ENCODE results near the gene NEDD8. TPM values are rescaled to one million over a fixed set of nuclear protein-coding genes. Genes with fewer than 3 reads are reported as not detected.

The NEDD8 gene
- total RNA-seq, 2 donors from 2014 or later, result 127 to 148 TPM

Other genes starting within 250 kb of the NEDD8 start
- 10 to 100 TPM; 24.7 to 27.2 TPM for gene DHRS4L2, start 243.4 kb downstream of the NEDD8 start, total RNA-seq
- gene CARMIL3, start 180.4 kb downstream of the NEDD8 start, total RNA-seq, result 1 to 10 TPM; 1.9 to 2.1 TPM
- gene CPNE6, start 160.8 kb downstream of the NEDD8 start, total RNA-seq, result under 1 TPM; 0.12 to 0.14 TPM
- 100 to 1,000 TPM; 161 to 180 TPM for gene PCK2, start 138.1 kb downstream of the NEDD8 start, total RNA-seq
- 100 to 1,000 TPM; 109 to 124 TPM for gene DCAF11, start 117.6 kb downstream of the NEDD8 start, total RNA-seq
- 1 to 10 TPM; 5.2 TPM for gene NRL, start 117.4 kb downstream of the NEDD8 start, total RNA-seq
- gene FITM1, start 101.7 kb downstream of the NEDD8 start, total RNA-seq, result 1 to 10 TPM in 1 of 2 donors, under 1 TPM in 1; 0.46 to 2.2 TPM
- gene PSME1, start 96.2 kb downstream of the NEDD8 start, total RNA-seq, result 100 to 1,000 TPM; 342 to 378 TPM
- gene EMC9, start 90.8 kb downstream of the NEDD8 start, total RNA-seq, result 10 to 100 TPM; 38.0 to 56.5 TPM
- 100 to 1,000 TPM; 369 to 376 TPM for gene PSME2, start 85.8 kb downstream of the NEDD8 start, total RNA-seq
- 10 to 100 TPM; 88.7 to 90.6 TPM for gene RNF31, start 84.9 kb downstream of the NEDD8 start, total RNA-seq
- 100 to 1,000 TPM; 245 to 263 TPM for gene IRF9, start 71.1 kb downstream of the NEDD8 start, total RNA-seq
- gene REC8, start 60.3 kb downstream of the NEDD8 start, total RNA-seq, result 10 to 100 TPM; 48.0 to 57.9 TPM
- gene IPO4, start 43.6 kb downstream of the NEDD8 start, total RNA-seq, result 10 to 100 TPM; 30.9 to 38.0 TPM
- 10 to 100 TPM; 27.4 to 32.5 TPM for gene TM9SF1, start 36.9 kb downstream of the NEDD8 start, total RNA-seq
- gene TSSK4, start 26.7 kb downstream of the NEDD8 start, total RNA-seq, result under 1 TPM in 1 of 2 donors, not detected in 1; 0.88 TPM
- gene CHMP4A, start 18.9 kb downstream of the NEDD8 start, total RNA-seq, result 100 to 1,000 TPM; 105 to 119 TPM
- 10 to 100 TPM; 16.8 to 20.2 TPM for gene MDP1, start 16.3 kb downstream of the NEDD8 start, total RNA-seq
- gene GMPR2, start 562 bp upstream of the NEDD8 start, total RNA-seq, result 10 to 100 TPM; 67.5 to 75.5 TPM
- 100 to 1,000 TPM in 1 of 2 donors, 10 to 100 TPM in 1; 87.7 to 103 TPM for gene TINF2, start 10.3 kb upstream of the NEDD8 start, total RNA-seq
- 10 to 100 TPM in 1 of 2 donors, 1 to 10 TPM in 1; 9.3 to 14.0 TPM for gene TGM1, start 30.8 kb upstream of the NEDD8 start, total RNA-seq
- 10 to 100 TPM; 53.8 to 56.2 TPM for gene RABGGTA, start 39.2 kb upstream of the NEDD8 start, total RNA-seq
- gene DHRS1, start 67.4 kb upstream of the NEDD8 start, total RNA-seq, result 10 to 100 TPM; 28.5 to 29.0 TPM
- 10 to 100 TPM; 31.7 to 34.0 TPM for gene NOP9, start 67.5 kb upstream of the NEDD8 start, total RNA-seq
- 10 to 100 TPM; 11.6 to 12.9 TPM for gene CIDEB, start 75.6 kb upstream of the NEDD8 start, total RNA-seq
- 10 to 100 TPM; 21.5 to 23.4 TPM for gene LTB4R2, start 77.8 kb upstream of the NEDD8 start, total RNA-seq
- 10 to 100 TPM; 27.1 to 28.5 TPM for gene LTB4R, start 79.1 kb upstream of the NEDD8 start, total RNA-seq
- gene ADCY4, start 102.7 kb upstream of the NEDD8 start, total RNA-seq, result 1 to 10 TPM; 4.6 to 6.9 TPM
- gene RIPK3, start 107.6 kb upstream of the NEDD8 start, total RNA-seq, result 10 to 100 TPM; 11.0 to 18.6 TPM
- 10 to 100 TPM in 1 of 2 donors, 1 to 10 TPM in 1; 2.6 to 11.3 TPM for gene NFATC4, start 135.8 kb upstream of the NEDD8 start, total RNA-seq
- under 1 TPM; 0.09 to 0.14 TPM for gene NYNRIN, start 166.6 kb upstream of the NEDD8 start, total RNA-seq
- gene CBLN3, start 197.3 kb upstream of the NEDD8 start, total RNA-seq, result 10 to 100 TPM; 15.7 to 30.7 TPM
- gene KHNYN, start 197.6 kb upstream of the NEDD8 start, total RNA-seq, result 100 to 1,000 TPM; 114 to 126 TPM
- gene SDR39U1, start 210.4 kb upstream of the NEDD8 start, total RNA-seq, result 10 to 100 TPM; 38.5 to 44.8 TPM

All from activated T-cell treated with anti-CD3 and anti-CD28 coated beads, Interleukin-2, amount 50 U/mL, for 72 hours (primary cell).